ENCODE measurements around the gene SYP. TPM values are rescaled to one million over a fixed set of nuclear protein-coding genes. Genes with fewer than 3 reads are reported as not detected.

The SYP gene
- total RNA-seq, 2 experiments from 2014 or later: 0.79 to 2.9 TPM

DNA sequence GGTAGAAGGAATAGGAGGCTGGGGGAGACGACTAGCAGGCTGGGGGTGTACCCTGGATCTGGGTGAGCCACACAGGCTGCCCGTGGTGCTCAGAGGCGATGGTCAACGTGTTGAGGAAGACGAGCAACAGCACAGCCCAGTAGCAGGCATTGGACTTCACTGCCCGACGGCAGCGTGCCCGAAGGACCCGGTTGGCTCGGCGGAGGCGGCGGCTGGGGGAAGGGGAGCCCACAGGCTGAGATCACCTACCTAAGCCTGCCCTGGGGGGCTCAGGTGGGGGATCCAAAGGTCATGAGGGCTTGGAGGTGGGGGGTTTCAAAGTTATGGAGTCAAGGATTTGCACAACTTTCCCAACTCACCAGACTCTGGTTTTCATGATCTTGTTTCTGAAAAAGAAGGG, 25.9 kb upstream of the SYP start:
- DNase-seq (ENCODE audit: low spot score): no peak
- intact Hi-C loops (cut with micrococcal nuclease; ENCODE audit: unreplicated experiment): no loop called here
- Histone ChIP-seq H3K4me2 (ENCODE audit: low read length) (no peak overlapping the region), H3K9me2 (ENCODE audit: insufficient read depth, low read length) (no peaks in the 10 kb centered on the region), H4K20me1 (ENCODE audit: insufficient read depth, low read length) (no peaks in the 10 kb centered on the region), H2AFZ (ENCODE audit: low read length) (no peak overlapping the region), H3K79me2 (ENCODE audit: insufficient read depth, low read depth, low read length) (no peaks in the 10 kb centered on the region), H3K4me3 (ENCODE audit: low read depth, low read length, poor library complexity, severe bottlenecking) (no peak overlapping the region), H3K4me1 (ENCODE audit: insufficient read depth, low read length, poor library complexity, severe bottlenecking) (no peaks in the 10 kb centered on the region), H3K36me3 (ENCODE audit: insufficient read depth, low read length) (no peaks in the 10 kb centered on the region), H3K27ac (ENCODE audit: low read depth, low read length, poor library complexity, severe bottlenecking) (no peak overlapping the region), H3K9me3 (ENCODE audit: low read length) (no peaks in the 10 kb centered on the region)
- TF ChIP-seq, protein P1, sequence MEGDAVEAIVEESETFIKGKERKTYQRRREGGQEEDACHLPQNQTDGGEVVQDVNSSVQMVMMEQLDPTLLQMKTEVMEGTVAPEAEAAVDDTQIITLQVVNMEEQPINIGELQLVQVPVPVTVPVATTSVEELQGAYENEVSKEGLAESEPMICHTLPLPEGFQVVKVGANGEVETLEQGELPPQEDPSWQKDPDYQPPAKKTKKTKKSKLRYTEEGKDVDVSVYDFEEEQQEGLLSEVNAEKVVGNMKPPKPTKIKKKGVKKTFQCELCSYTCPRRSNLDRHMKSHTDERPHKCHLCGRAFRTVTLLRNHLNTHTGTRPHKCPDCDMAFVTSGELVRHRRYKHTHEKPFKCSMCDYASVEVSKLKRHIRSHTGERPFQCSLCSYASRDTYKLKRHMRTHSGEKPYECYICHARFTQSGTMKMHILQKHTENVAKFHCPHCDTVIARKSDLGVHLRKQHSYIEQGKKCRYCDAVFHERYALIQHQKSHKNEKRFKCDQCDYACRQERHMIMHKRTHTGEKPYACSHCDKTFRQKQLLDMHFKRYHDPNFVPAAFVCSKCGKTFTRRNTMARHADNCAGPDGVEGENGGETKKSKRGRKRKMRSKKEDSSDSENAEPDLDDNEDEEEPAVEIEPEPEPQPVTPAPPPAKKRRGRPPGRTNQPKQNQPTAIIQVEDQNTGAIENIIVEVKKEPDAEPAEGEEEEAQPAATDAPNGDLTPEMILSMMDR (conservative IDR thresholded peaks at IDR 0.05; ENCODE audit: low read length): no peak
- no peak for TF ChIP-seq EZH2phosphoT487 (IDR thresholded peaks at IDR 0.05; ENCODE audit: borderline replicate concordance, low read depth, low read length)
- CTCF ChIA-PET (ENCODE audit: unreplicated experiment): no interaction called here
- POLR2A ChIA-PET: no interaction called here
- BruUV-seq (replicated peaks): no TSS peak

DNA sequence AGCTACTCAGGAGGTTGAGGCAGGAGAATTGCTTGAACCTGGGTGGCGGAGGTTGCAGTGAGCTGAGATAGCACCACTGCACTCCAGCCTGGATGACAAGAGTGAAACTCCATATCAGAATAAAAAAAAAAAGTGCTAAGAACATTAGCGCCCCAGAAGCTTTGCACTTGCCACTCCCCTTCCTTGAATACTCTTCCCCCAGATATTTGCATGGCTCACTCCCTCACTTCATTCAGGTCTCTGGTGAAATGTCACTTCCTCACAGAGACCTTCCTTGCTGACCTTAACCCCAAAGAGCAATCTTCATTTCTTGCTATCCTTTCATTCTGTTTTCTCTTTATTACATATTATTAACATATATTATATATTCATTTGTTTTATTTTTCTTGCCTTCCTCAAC, 21.9 kb upstream of the SYP start:
- Histone ChIP-seq H3K4me1 (ENCODE audit: insufficient read depth, low read length, poor library complexity, severe bottlenecking) (no peaks in the 10 kb centered on the region), H4K20me1 (ENCODE audit: insufficient read depth, low read length) (no peaks in the 10 kb centered on the region), H3K79me2 (ENCODE audit: insufficient read depth, low read depth, low read length) (no peaks in the 10 kb centered on the region), H3K4me2 (ENCODE audit: low read length) (no peak overlapping the region), H3K9me2 (ENCODE audit: insufficient read depth, low read length) (no peaks in the 10 kb centered on the region), H3K27ac (ENCODE audit: low read depth, low read length, poor library complexity, severe bottlenecking) (no peak overlapping the region), H2AFZ (ENCODE audit: low read length) (no peak overlapping the region), H3K9me3 (ENCODE audit: low read length) (no peaks in the 10 kb centered on the region), H3K36me3 (ENCODE audit: insufficient read depth, low read length) (no peaks in the 10 kb centered on the region), H3K4me3 (ENCODE audit: low read depth, low read length, poor library complexity, severe bottlenecking) (no peak overlapping the region)
- no peak for TF ChIP-seq EZH2phosphoT487 (IDR thresholded peaks at IDR 0.05; ENCODE audit: borderline replicate concordance, low read depth, low read length)
- TF ChIP-seq, protein P1 (conservative IDR thresholded peaks at IDR 0.05; ENCODE audit: low read length): no peak
- DNase-seq (ENCODE audit: low spot score): no peak
- ChIA-PET CTCF (ENCODE audit: unreplicated experiment) (no interaction called here), POLR2A (no interaction called here)
- BruUV-seq (replicated peaks): no TSS peak
- intact Hi-C loops (cut with micrococcal nuclease; ENCODE audit: unreplicated experiment): no loop called here

DNA sequence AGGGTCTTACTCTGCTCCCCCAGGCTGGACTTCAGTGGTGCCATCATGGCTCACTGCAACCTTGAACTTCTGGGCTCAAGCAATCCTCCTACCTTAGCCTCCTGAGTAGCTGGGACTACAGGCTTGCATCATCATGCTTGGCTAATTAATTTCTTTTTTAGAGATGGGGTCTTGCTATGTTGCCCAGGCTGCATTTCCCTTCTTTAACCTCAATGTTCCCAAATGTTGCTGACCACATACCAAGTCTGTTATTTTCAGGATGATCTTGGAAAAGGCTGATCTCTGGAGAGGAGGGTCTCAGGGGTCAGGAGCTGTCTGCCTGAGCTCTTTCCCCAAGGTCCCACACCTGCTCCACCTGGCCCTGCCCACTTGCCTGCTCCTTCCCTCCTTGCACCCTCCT, 20.1 kb upstream of the SYP start:
- no TSS peak for BruUV-seq (replicated peaks)
- intact Hi-C loops (cut with micrococcal nuclease; ENCODE audit: unreplicated experiment): no loop called here
- Histone ChIP-seq H3K4me3 (ENCODE audit: low read depth, low read length, poor library complexity, severe bottlenecking) (no peak overlapping the region), H3K36me3 (ENCODE audit: insufficient read depth, low read length) (no peaks in the 10 kb centered on the region), H2AFZ (ENCODE audit: low read length) (no peak overlapping the region), H4K20me1 (ENCODE audit: insufficient read depth, low read length) (no peaks in the 10 kb centered on the region), H3K4me2 (ENCODE audit: low read length) (no peak overlapping the region), H3K9me2 (ENCODE audit: insufficient read depth, low read length) (no peaks in the 10 kb centered on the region), H3K79me2 (ENCODE audit: insufficient read depth, low read depth, low read length) (no peaks in the 10 kb centered on the region), H3K27ac (ENCODE audit: low read depth, low read length, poor library complexity, severe bottlenecking) (no peak overlapping the region), H3K9me3 (ENCODE audit: low read length) (no peaks in the 10 kb centered on the region), H3K4me1 (ENCODE audit: insufficient read depth, low read length, poor library complexity, severe bottlenecking) (no peaks in the 10 kb centered on the region)
- ChIA-PET POLR2A (no interaction called here), CTCF (ENCODE audit: unreplicated experiment) (no interaction called here)
- DNase-seq (ENCODE audit: low spot score): no peak
- TF ChIP-seq, protein P1 (conservative IDR thresholded peaks at IDR 0.05; ENCODE audit: low read length): no peak
- TF ChIP-seq EZH2phosphoT487 (IDR thresholded peaks at IDR 0.05; ENCODE audit: borderline replicate concordance, low read depth, low read length): no peak

All from OCI-LY7 (cell line).